Panc1 (cell line): ENCODE measurements around the gene TMEFF2. TPM values are rescaled to one million over a fixed set of nuclear protein-coding genes. Genes with fewer than 3 reads are reported as not detected.

Source experiments
- ATAC-seq: fragments of 200-7000 bp; cut with Tn5 transposase; 2 replicates; pipeline ENCODE4 v1.9.1; 2020; ENCODE audit warnings: mild to moderate bottlenecking, moderate library complexity
- BruUV-seq: library from RNA; stranded (reverse); fragments of 400-500 nt; replicated peaks from 2 replicates; lab custom pipeline; 2021; lab: Mats Ljungman, UMichigan
- CTCF ChIA-PET: fragments of 300-600 bp; sonication (Branson Sonifier 250); formaldehyde crosslinking; loops from one replicate; lab custom pipeline; 2022; ENCODE audit warnings: antibody characterized with exemption; lab: Charles Lee
- POLR2A ChIA-PET: fragments of 300-600 bp; sonication (Branson Sonifier 250); formaldehyde crosslinking; loops from one replicate; lab custom pipeline; 2022; ENCODE audit warnings: antibody characterized with exemption; lab: Charles Lee
- DNase-seq: peaks from one replicate; pipeline ENCODE4 v3.0.0-alpha.2; 2010; ENCODE audit warnings: low read depth, low spot score
- H3K27ac ChIP-seq: 2 replicates; pipeline ENCODE4 v1.5.1; 2011; ENCODE audit warnings: mild to moderate bottlenecking, low read length, inconsistent platforms
- H3K27me3 ChIP-seq: fragments of 200-500 bp; sonication (Bioruptor generic); 2 replicates; pipeline ENCODE4 v1.6.0; 2014; ENCODE audit warnings: low read length, inconsistent platforms; ENCODE audit not compliant: control insufficient read depth, insufficient read depth
- H3K36me3 ChIP-seq: fragments of 200-500 bp; sonication (Bioruptor generic); 2 replicates; pipeline ENCODE4 v1.5.1; 2014; ENCODE audit warnings: inconsistent platforms, mild to moderate bottlenecking, low read length, moderate library complexity; ENCODE audit not compliant: control insufficient read depth, insufficient read depth
- H3K4me1 ChIP-seq: 2 replicates; pipeline ENCODE4 v1.5.1; 2011; ENCODE audit warnings: inconsistent platforms, mild to moderate bottlenecking, low read length, moderate library complexity; ENCODE audit not compliant: control insufficient read depth, insufficient read depth
- H3K4me3 ChIP-seq, 2 experiments: 2 replicates each; pipeline ENCODE4 v1.5.1; 2011 to 2012; ENCODE audit warnings: low read depth in 2 of 2, low read length in 2 of 2, mild to moderate bottlenecking in 2 of 2, inconsistent platforms in 1 of 2, moderate library complexity in 1 of 2
- H3K9me3 ChIP-seq: fragments of 200-500 bp; sonication (Bioruptor generic); 2 replicates; pipeline ENCODE4 v1.5.1; 2014; ENCODE audit warnings: low read depth, mild to moderate bottlenecking, inconsistent platforms, low read length, moderate library complexity; ENCODE audit not compliant: control insufficient read depth, insufficient read depth
- CTCF ChIP-seq: fragments of 450-650 bp; IDR thresholded peaks from 2 replicates; pipeline ENCODE4 v1.5.1; 2017; ENCODE audit warnings: mild to moderate bottlenecking
- POLR2AphosphoS5 ChIP-seq: IDR thresholded peaks from 2 replicates; pipeline ENCODE4 v1.6.1; 2012; ENCODE audit warnings: mild to moderate bottlenecking, low read depth, low read length, moderate library complexity
- REST ChIP-seq, 2 experiments: IDR thresholded peaks; 2 replicates each; pipeline ENCODE4 v1.6.1; 2011 to 2012; ENCODE audit warnings: low read depth in 2 of 2, control low read depth in 1 of 2, low read length in 1 of 2, mild to moderate bottlenecking in 1 of 2, moderate library complexity in 1 of 2; ENCODE audit not compliant: insufficient read depth in 1 of 2
- SIN3A ChIP-seq: IDR thresholded peaks from 2 replicates; pipeline ENCODE4 v1.6.1; 2012; ENCODE audit warnings: low read depth, mild to moderate bottlenecking, low read length, moderate library complexity, borderline replicate concordance; ENCODE audit not compliant: insufficient read depth
- TCF7L2 ChIP-seq: IDR thresholded peaks from 2 replicates; pipeline ENCODE4 v1.6.1; 2011; ENCODE audit warnings: mild to moderate bottlenecking, low read depth, low read length, inconsistent platforms
- in situ Hi-C: cut with HindIII; loops from 2 replicates; pipeline ENCODE4 v1.10.0; 2016; ENCODE audit warnings: low sequenced_read_pairs, low pct_unique_long_range_greater_than_20kb
- intact Hi-C: fragments of 100-400 bp; cut with micrococcal nuclease; formaldehyde crosslinking; loops from one replicate; pipeline ENCODE4 v1.10.0; 2022; ENCODE audit not compliant: unreplicated experiment
- total RNA-seq: library from RNA; stranded (reverse); gene quantifications from one replicate; pipeline ENCODE4 v1.2.1, GENCODE V29; 2021; ENCODE audit not compliant: unreplicated experiment

Gene TMEFF2
- total RNA-seq, 1 experiment from 2014 or later = 1.5 TPM

GRCh38 chr2:191959209-191959608 lies 235.5 kb downstream of the TMEFF2 start:
- Histone ChIP-seq H3K27ac (no peak overlapping the region), H3K9me3 (no peaks in the 10 kb centered on the region), H3K4me1 (no peaks in the 10 kb centered on the region), H3K4me3 (no peak overlapping the region), H3K36me3 (no peaks in the 10 kb centered on the region; the same call in 1 of the 2 replicates), H3K27me3 (no peaks in the 10 kb centered on the region)
- no peak for TF ChIP-seq REST (IDR thresholded peaks at IDR 0.05; ENCODE audit: insufficient read depth in 1 of 2, low read depth in 2 of 2, low read length in 1 of 2)
- TF ChIP-seq TCF7L2 = no peak
- TF ChIP-seq SIN3A = no peak
- no peak for TF ChIP-seq POLR2AphosphoS5
- TF ChIP-seq CTCF = no peak
- intact Hi-C loops (no loop called here), in situ Hi-C loops (no loop called here)
- POLR2A ChIA-PET = no interaction called here
- DNase-seq = no peak
- no TSS peak for BruUV-seq
- CTCF ChIA-PET = no interaction called here
- ATAC-seq = no peak

- no peak overlapping the region for H3K27ac ChIP-seq
- BruUV-seq = no TSS peak
- DNase-seq (no peak), ATAC-seq (no peak)
- POLR2A ChIA-PET = no interaction called here
- no peaks in the 10 kb centered on the region for H3K4me1 ChIP-seq
- intact Hi-C loops (no loop called here), in situ Hi-C loops (no loop called here)
- H3K36me3 ChIP-seq = no peaks in the 10 kb centered on the region; the same call in 1 of the 2 replicates
- CTCF ChIA-PET = no interaction called here
- H3K9me3 ChIP-seq = no peaks in the 10 kb centered on the region
- H3K27me3 ChIP-seq = no peaks in the 10 kb centered on the region
- TF ChIP-seq POLR2AphosphoS5 (no peak), SIN3A (no peak), CTCF (no peak), REST (IDR thresholded peaks at IDR 0.05; ENCODE audit: insufficient read depth in 1 of 2, low read depth in 2 of 2, low read length in 1 of 2) (no peak), TCF7L2 (no peak)
- H3K4me3 ChIP-seq = no peak overlapping the region
Measured at GRCh38 chr2:191957996-191958860, 236.5 kb downstream of the TMEFF2 start.
